Keratinocyte (primary cell): ENCODE results near the gene RPP25L. TPM values are rescaled to one million over a fixed set of nuclear protein-coding genes. Genes with fewer than 3 reads are reported as not detected.
A peak's percentile ranks its signal among the peaks of the same experiment; 100 is the strongest.

ENCODE experiments used
- DNase-seq: peaks from one replicate; pipeline ENCODE4 v3.0.0-alpha.2; 2011; ENCODE audit warnings: low read depth, missing footprints, low spot score
- FAIRE-seq: peaks from 2 replicates; lab custom pipeline; 2011; peaks lifted over from hg19 to GRCh38; lab: Jason Lieb, UNC
- H2AFZ ChIP-seq: 2 replicates; pipeline ENCODE4 v1.6.0; 2012; ENCODE audit warnings: low read length, control low read depth, inconsistent platforms; ENCODE audit not compliant: control insufficient read depth
- H3K27ac ChIP-seq: 2 replicates; pipeline ENCODE4 v1.5.1; 2011; ENCODE audit warnings: low read length; ENCODE audit not compliant: control insufficient read depth, insufficient read depth
- H3K27me3 ChIP-seq: 3 replicates; pipeline ENCODE4 v1.6.0; 2011; ENCODE audit warnings: low read length; ENCODE audit not compliant: control insufficient read depth, insufficient read depth; ENCODE audit errors: extremely low read depth
- H3K36me3 ChIP-seq, 2 experiments: 2 replicates in 1 of 2; 3 replicates in 1 of 2; pipeline ENCODE4 v1.5.1; 2011; ENCODE audit warnings: low read length in 2 of 2, mild to moderate bottlenecking in 1 of 2; ENCODE audit not compliant: control insufficient read depth in 2 of 2, insufficient read depth in 2 of 2; ENCODE audit errors: extremely low read depth in 1 of 2
- H3K4me1 ChIP-seq: 3 replicates; pipeline ENCODE4 v1.5.1; 2011; ENCODE audit warnings: low read length; ENCODE audit not compliant: control insufficient read depth, insufficient read depth; ENCODE audit errors: extremely low read depth
- H3K4me2 ChIP-seq: 3 replicates; pipeline ENCODE4 v1.6.0; 2011; ENCODE audit warnings: low read depth, low read length; ENCODE audit not compliant: control insufficient read depth, insufficient read depth; ENCODE audit errors: extremely low read depth
- H3K4me3 ChIP-seq, 3 experiments: fragments of 200-600 bp in 1 of 3; sonication (generic) in 1 of 3; 2 replicates in 2 of 3; 3 replicates in 1 of 3; pipeline ENCODE4 v1.5.1; 2011 to 2016; ENCODE audit warnings: low read length in 3 of 3, mild to moderate bottlenecking in 3 of 3, control low read depth in 2 of 3, inconsistent platforms in 1 of 3, low read depth in 1 of 3, mixed read lengths in 1 of 3, mixed run types in 1 of 3, moderate library complexity in 1 of 3; ENCODE audit not compliant: control insufficient read depth in 2 of 3, insufficient read depth in 2 of 3; ENCODE audit errors: extremely low read depth in 1 of 3
- H3K79me2 ChIP-seq: 2 replicates; pipeline ENCODE4 v1.6.0; 2012; ENCODE audit warnings: low read length; ENCODE audit not compliant: control insufficient read depth, insufficient read depth
- H3K9ac ChIP-seq: 3 replicates; pipeline ENCODE4 v1.6.0; 2011; ENCODE audit warnings: low read length; ENCODE audit not compliant: control insufficient read depth, insufficient read depth; ENCODE audit errors: extremely low read depth
- H3K9me1 ChIP-seq: 3 replicates; pipeline ENCODE4 v1.6.0; 2011; ENCODE audit warnings: low read length; ENCODE audit not compliant: control insufficient read depth, insufficient read depth; ENCODE audit errors: extremely low read depth
- H3K9me3 ChIP-seq: 2 replicates; pipeline ENCODE4 v1.5.1; 2012; ENCODE audit warnings: low read depth, low read length; ENCODE audit not compliant: control insufficient read depth
- H4K20me1 ChIP-seq: 3 replicates; pipeline ENCODE4 v1.6.0; 2011; ENCODE audit warnings: low read length; ENCODE audit not compliant: control insufficient read depth, insufficient read depth; ENCODE audit errors: extremely low read depth
- EZH2 ChIP-seq: IDR thresholded peaks from one replicate; pipeline ENCODE4 v1.6.1; 2012; ENCODE audit warnings: inconsistent platforms, mild to moderate bottlenecking, low read length, moderate library complexity
- dilution Hi-C: fragments of 300-500 bp; cut with MboI; formaldehyde crosslinking; loops from one replicate; pipeline ENCODE4 v1.7.0; 2020; ENCODE audit warnings: low sequenced_read_pairs; ENCODE audit not compliant: extremely low pct_ligation_motif_present
- polyA plus RNA-seq, 5 experiments: library from polyadenylated mRNA; depleted of rRNA in 3 of 5; stranded (reverse) in 3 of 5; stranded (forward) in 1 of 5; unstranded in 1 of 5; fragments of >200 nt; gene quantifications; 1 replicate in 1 of 5; 2 replicates in 3 of 5; 3 replicates in 1 of 5; pipeline versions ENCODE4 v1.2.1 to v1.2.3, GENCODE V29; 2011 to 2012; ENCODE audit warnings: missing spikeins in 2 of 5, low read depth in 1 of 5, low replicate concordance in 1 of 5
- TF ChIP-seq, protein P1 (sequence below), 3 experiments: IDR thresholded peaks in 1 of 3; conservative IDR thresholded peaks in 1 of 3; optimal IDR thresholded peaks in 1 of 3; 2 replicates in 2 of 3; 3 replicates in 1 of 3; pipeline versions ENCODE3 to v1.5.1; 2011; ENCODE audit warnings: low read length in 3 of 3, mild to moderate bottlenecking in 3 of 3, moderate library complexity in 2 of 3, control low read depth in 1 of 3, inconsistent platforms in 1 of 3; ENCODE audit not compliant: insufficient read depth in 2 of 3; ENCODE audit errors: extremely low read depth in 1 of 3

The RPP25L gene
- polyA plus RNA-seq, 1 donor (not counting 4 experiments of a cell fraction or from before 2014, with no cell fraction given): 23.4 TPM

DNA sequence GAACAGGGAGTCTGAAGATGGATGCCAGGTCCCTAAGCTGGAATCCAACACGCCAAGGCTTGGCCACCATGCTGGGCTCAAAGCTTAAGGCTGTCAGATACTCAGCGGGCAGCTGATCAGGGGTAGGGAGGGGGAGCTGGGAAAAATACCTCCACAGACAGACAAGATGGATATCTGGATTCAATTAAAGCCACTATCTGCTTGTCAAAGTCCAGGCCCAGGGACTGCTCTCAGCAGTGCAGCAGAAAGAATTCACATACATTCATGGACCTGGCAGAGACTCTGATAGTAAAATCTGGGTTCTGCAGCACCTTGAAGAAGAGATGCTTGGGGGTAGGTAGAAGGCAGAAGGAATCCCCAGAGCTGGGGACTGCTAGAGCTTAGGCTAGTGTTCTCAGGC is 3.2 kb upstream of the RPP25L start:
- peaks cover 18% of the 10 kb centered on the region for H3K79me2 ChIP-seq
- TF ChIP-seq EZH2: no peak
- TF ChIP-seq, protein P1, sequence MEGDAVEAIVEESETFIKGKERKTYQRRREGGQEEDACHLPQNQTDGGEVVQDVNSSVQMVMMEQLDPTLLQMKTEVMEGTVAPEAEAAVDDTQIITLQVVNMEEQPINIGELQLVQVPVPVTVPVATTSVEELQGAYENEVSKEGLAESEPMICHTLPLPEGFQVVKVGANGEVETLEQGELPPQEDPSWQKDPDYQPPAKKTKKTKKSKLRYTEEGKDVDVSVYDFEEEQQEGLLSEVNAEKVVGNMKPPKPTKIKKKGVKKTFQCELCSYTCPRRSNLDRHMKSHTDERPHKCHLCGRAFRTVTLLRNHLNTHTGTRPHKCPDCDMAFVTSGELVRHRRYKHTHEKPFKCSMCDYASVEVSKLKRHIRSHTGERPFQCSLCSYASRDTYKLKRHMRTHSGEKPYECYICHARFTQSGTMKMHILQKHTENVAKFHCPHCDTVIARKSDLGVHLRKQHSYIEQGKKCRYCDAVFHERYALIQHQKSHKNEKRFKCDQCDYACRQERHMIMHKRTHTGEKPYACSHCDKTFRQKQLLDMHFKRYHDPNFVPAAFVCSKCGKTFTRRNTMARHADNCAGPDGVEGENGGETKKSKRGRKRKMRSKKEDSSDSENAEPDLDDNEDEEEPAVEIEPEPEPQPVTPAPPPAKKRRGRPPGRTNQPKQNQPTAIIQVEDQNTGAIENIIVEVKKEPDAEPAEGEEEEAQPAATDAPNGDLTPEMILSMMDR (optimal IDR thresholded peaks at IDR 0.05 in 1 of 3, IDR thresholded peaks at IDR 0.05 in 1 of 3, conservative IDR thresholded peaks at IDR 0.05 in 1 of 3; ENCODE audit: extremely low read depth in 1 of 3, insufficient read depth in 2 of 3, low read length in 3 of 3): no peak
- no peak overlapping the region for H3K4me3 ChIP-seq
- no peaks in the 10 kb centered on the region for H3K9me3 ChIP-seq
- no peak overlapping the region for H3K27ac ChIP-seq
- peaks cover 24 to 28% of the 10 kb centered on the region in 2 experiments for H3K36me3 ChIP-seq
- H3K9ac ChIP-seq: no peak overlapping the region
- H3K4me1 ChIP-seq: peaks cover 27% of the 10 kb centered on the region
- H3K4me2 ChIP-seq: no peak overlapping the region
- no peak overlapping the region for H2AFZ ChIP-seq
- H4K20me1 ChIP-seq: no peaks in the 10 kb centered on the region
- DNase-seq: no peak
- dilution Hi-C loops: no loop called here
- H3K9me1 ChIP-seq: peaks cover 3% of the 10 kb centered on the region
- FAIRE-seq: no peak
- H3K27me3 ChIP-seq: no peaks in the 10 kb centered on the region

DNA sequence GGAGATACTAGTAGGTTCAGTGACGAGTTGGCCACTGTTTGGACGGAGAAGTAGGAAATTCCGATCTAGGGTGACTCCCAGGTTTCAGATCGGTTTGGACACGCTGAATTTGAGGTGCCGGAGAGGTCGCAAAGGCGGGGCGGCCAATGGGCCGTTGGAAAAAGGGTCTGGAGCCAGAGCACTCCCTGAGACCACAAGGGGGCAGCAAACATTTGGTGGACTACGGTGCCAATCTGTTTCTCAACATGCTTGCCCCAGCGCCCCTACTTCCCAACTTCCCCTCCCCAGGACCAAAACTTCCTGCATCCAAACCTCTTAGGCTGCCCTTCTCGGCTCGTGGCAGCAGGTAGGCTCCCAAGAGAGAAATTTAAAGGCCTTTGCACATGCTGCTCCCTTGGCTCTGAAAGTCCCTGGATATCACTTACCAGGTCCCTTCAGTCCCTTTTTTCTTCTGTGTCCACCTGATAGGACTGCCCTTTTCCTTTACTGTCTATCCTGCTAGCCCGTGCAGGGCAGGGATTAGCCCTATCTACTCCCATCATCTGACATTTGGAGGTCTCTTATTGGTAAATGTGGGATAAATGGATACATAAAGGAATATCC is 992 bp upstream of the RPP25L start:
- H3K27me3 ChIP-seq: no peaks in the 10 kb centered on the region
- peak overlapping the region; percentile 46 for H2AFZ ChIP-seq
- H3K79me2 ChIP-seq: peaks cover 13% of the 10 kb centered on the region
- FAIRE-seq (peak; percentile 81), DNase-seq (no peak)
- no peaks in the 10 kb centered on the region for H4K20me1 ChIP-seq
- peaks cover 3% of the 10 kb centered on the region for H3K9me1 ChIP-seq
- H3K27ac ChIP-seq: peak overlapping the region; percentile 85
- peak overlapping the region; percentile 68 to 80 (median 73) for H3K4me3 ChIP-seq
- H3K9me3 ChIP-seq: no peaks in the 10 kb centered on the region
- peak overlapping the region; percentile 96 for H3K9ac ChIP-seq
- dilution Hi-C loops: no loop called here
- H3K4me1 ChIP-seq: peaks cover 20% of the 10 kb centered on the region
- peak overlapping the region; percentile 97 for H3K4me2 ChIP-seq
- H3K36me3 ChIP-seq: peaks cover 20 to 29% of the 10 kb centered on the region in 2 experiments
- TF ChIP-seq, protein P1 (optimal IDR thresholded peaks at IDR 0.05 in 1 of 3, IDR thresholded peaks at IDR 0.05 in 1 of 3, conservative IDR thresholded peaks at IDR 0.05 in 1 of 3; ENCODE audit: extremely low read depth in 1 of 3, insufficient read depth in 2 of 3, low read length in 3 of 3): peak; percentile 85 to 91 (median 86)
- TF ChIP-seq EZH2: no peak
